LNCAP (cell line): ENCODE measurements around the gene NKX2-2.

ENCODE experiments used
- CTCF ChIP-seq: fragments of 450-650 bp; IDR thresholded peaks from 2 replicates; pipeline ENCODE4 v1.5.1; 2017; ENCODE audit warnings: mild to moderate bottlenecking

NKX2-2 gene

GRCh38 chr20:21513881-21514540, at the start of gene NKX2-2:
TSS of gene NKX2-2 (minus strand) at chr20:21514064. CDS start at chr20:21513669, 395 bp downstream.
- TF ChIP-seq CTCF = no peak

DNA sequence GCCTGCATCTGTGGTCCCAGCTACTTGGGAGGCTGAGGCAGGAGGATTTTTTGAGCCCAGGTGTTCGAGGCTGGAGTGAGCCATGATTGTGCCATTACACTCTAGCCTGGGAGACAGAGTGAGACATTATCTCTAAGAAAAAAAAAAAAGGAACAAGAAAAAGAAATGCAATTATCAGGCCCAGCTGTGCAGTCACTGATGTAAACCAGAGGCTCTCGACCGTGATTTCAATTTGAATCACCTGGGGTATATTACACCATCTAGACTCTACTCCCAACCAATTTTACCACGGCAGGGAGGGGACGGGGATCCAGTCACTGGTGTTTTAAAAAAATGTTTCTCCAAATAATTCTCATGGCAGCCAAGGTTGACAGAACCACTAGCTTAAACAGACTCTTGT, 48.8 kb upstream of the NKX2-2 start:
- TF ChIP-seq CTCF = no peak

GRCh38 chr20:21559305-21559704, 45.4 kb upstream of the NKX2-2 start:
- TF ChIP-seq CTCF = no peak

DNA sequence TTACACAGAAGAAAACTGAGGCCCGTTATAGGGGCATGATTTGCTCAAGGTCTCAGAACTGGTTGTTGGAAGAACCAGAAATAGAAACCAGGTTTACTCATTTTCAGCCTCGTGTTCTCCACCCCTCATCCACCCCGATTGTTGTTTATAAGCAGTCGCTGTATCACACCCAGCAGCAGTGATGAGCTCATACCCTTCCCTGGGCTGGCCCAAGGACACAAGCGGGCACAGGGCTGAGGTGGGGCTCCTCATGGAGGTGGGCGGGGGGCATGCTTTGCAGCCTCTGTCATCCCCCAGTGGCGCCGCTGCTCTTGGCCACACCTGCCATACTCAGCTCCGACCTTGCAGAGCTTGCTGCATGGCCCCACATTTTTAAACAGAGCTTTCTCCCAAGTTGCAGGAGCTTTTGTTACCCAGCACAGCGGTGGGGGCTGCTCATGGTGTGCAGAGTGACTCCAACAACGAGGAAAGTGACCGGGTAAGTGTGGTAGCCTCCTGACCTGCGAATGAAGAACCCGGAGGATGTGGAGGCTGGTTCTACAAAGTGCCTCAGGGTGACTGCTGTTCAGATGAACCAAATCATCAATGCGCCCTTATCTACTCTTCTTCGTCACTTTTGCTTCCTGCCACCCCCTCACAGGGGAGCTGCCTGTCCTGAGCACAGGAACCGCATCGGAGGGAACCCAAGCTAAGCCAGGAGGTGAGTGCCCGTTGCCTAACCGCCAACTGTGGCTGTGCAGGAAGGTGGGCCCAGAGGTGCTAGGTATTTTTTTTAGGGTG, 43.6 kb upstream of the NKX2-2 start:
- TF ChIP-seq CTCF = no peak

- TF ChIP-seq CTCF = no peak
Measured at GRCh38 chr20:21556398-21556797, 42.5 kb upstream of the NKX2-2 start.

DNA sequence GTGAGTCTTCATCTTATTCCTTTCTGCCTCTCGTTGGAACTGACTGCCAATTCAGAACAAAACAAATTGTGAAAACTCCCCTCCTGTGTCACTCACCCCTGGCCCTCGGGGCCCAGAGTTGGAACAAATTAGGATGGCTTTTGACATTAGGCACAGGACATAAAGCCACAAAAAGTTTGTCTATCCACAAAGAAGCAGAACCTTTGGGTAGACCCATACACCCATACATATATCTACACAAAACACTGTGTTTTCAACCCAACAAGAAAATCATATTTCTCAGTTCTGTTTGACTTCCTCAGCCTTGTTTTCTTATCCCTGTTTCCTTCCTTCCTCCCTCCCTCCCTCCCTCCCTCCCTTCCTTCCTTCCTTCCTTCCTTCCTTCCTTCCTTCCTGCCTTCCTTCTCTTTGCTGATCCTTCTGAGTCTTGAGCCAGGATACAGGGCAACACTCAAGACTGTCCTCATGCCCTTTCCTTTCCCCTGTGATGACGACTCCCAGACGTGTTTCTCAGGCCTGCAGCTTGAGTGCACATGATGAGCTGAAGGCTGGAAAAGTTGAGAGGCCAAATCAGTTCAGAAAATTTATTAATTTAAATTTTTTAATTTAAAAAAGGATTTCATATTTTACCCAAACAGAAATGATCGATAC, 41.7 kb upstream of the NKX2-2 start:
- no peak for TF ChIP-seq CTCF

- no peak for TF ChIP-seq CTCF
Measured at GRCh38 chr20:21554985-21555384, 41.1 kb upstream of the NKX2-2 start.
